ENCODE data around the gene TLR9. TPM values are rescaled to one million over a fixed set of nuclear protein-coding genes. Genes with fewer than 3 reads are reported as not detected.

The TLR9 gene
- total RNA-seq, 1 experiment from 2014 or later: not detected

DNA sequence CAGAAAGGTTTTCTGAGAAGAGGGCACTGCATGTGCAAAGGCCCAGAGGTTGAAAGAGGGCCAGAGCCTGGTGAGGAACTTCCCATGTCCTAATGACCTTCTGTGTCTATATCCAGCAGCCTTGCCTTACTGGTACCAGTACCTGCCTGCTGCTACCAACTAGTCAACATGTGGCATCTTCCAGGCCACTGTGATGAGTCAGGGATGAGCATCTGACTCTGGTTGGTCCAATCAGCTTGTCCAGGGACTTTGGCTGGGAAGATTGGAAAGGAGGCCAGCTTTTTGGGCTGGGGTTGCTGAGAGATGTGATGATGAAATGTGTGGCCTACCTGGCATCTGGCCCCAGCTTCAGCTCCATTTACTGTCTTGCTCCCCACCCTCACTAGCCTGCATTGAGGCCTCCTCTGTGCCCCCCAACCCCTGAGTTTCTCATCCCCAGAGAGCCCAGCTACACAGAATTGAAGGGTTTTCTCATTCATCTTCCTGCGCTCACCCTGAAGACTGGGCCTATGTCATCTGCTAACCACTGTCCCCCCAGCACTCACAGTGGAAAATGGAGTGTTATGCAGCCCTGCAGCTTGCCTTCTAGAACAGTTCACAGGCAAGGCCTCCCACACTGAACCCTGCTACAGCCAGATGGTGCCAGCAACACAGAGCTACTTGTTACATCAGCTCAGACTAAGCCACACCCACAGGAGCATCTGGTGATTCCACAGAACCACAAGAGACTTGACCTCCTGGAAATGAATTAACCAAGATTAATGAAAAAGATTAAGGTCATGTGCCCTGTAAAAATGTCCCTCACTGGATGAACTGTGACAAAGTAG, 14.8 kb upstream of the TLR9 start:
- DNase-seq: peak; percentile 55
- H3K36me3 ChIP-seq (replicated peaks; ENCODE audit: control insufficient read depth, insufficient read depth, low read length): no peaks in the 10 kb centered on the region
- no peak overlapping the region for H3K4me3 ChIP-seq (ENCODE audit: insufficient read depth, low read depth, low read length)
- H3K27me3 ChIP-seq (ENCODE audit: control insufficient read depth, insufficient read depth, low read length): peaks cover 10% of the 10 kb centered on the region

DNA sequence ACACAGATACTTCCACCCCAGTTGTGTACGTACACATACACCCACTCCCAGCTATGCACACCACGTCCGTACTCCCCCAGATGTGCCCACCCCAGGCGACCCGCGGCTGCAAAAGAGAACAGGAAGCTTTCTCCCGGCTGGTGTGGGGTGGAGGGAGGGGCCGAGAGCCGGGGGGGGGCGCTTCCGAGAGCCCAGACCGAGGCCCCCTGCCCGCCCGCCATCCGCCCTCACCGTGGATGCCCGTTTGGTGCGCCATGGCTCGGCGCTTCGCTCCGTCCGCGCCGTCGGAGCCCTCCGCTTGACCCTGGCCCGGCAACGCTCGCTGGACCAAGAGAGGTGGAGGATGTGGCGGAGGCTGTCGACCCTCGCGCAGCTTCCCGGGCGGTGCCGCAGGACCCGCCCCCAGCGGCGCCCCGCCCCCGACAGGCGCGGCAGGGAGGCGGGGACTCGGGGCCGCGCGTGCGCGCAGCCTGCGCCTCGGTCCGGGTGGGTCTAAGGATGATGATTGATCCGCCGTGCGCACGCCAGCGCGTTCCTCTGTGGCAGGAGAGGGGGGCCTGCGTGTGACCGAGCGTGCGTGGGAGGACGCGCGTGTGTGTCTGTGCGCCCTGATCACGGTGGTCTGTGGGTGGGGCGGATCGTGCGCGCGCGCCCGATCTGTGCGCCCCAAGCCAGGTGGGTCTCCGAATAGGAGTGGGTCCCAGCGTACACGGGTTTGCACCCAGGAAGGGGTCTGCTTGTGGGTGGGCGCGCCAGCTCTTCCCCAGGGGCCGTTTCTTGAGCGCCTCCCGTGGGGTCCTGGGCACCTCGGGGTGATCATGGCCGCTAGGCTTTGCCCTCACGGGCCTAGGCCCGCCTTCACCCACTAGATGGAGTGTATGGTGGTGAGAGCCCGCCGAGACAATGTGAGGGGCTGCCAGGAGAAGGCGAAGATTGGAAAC, 13.6 kb upstream of the TLR9 start, which contains the start of gene TWF2:
TSS of gene TWF2 (minus strand) at position 398 of the 941 bp plus-strand sequence. CDS start at position 256, 142 bp downstream.
- peaks cover 3% of the 10 kb centered on the region for H3K36me3 ChIP-seq (replicated peaks; ENCODE audit: control insufficient read depth, insufficient read depth, low read length)
- peak; percentile 99 for DNase-seq
- H3K4me3 ChIP-seq (ENCODE audit: insufficient read depth, low read depth, low read length): peak within 1 kb of the TSS; percentile 97
- no peaks in the 10 kb centered on the region; the same call in none of the 2 replicates for H3K27me3 ChIP-seq (ENCODE audit: control insufficient read depth, insufficient read depth, low read length)

DNA sequence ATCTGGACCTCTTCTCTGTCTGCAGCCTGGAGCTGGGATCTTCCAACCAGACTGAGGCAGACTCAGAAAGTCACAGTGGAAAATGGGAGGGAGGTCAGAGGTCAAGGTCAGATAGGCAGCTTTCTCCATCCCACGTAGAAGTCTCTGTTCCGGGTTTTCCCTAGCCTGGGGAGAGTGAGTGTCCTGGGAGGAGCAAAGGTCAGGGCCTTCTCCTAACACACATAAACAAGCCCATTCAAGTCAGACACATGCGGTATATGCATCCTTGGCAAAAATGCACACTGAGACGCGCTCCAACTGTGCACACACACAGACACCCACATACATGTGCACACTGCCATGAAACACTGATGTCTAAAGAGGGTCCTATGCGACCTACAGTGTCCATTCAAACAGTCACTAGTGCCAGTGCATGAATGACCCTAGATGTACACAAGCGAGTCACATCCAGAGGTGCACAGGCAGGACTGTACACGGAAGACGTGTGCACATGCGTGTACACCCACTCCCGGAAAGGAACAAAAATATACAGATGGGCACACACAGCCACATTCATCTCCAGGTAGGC, 12.8 kb upstream of the TLR9 start:
- peak; percentile 73 for DNase-seq
- Histone ChIP-seq H3K4me3 (ENCODE audit: insufficient read depth, low read depth, low read length) (peak overlapping the region; percentile 97), H3K36me3 (replicated peaks; ENCODE audit: control insufficient read depth, insufficient read depth, low read length) (peaks cover 3% of the 10 kb centered on the region), H3K27me3 (ENCODE audit: control insufficient read depth, insufficient read depth, low read length) (no peaks in the 10 kb centered on the region)

DNA sequence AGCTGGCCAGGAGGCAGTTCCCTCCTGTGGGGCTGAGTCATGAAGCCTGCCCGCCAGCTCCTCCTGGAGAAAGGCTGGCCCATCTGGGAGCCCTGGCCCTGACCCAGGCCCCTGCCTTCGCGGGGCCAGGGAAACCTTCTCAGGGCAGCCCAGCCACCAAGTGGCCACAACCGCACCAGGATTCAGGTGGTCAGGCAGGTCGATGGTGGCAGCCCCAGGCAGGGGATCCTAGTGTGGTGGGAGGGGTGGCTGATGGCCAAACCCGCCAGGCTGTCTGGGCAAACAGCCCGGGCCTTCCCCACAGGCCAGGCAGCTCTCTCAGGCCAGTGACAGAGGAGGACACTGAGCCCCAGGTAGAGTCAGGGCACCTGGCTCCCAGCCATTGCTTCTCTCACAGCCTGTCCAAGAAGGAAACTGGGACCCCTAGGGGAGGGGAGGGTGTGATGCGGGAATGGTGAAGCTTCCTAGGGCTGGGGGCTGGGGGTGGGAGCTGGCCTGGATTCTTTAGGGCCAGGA, 12.3 kb upstream of the TLR9 start:
- H3K4me3 ChIP-seq (ENCODE audit: insufficient read depth, low read depth, low read length): no peak overlapping the region
- peaks cover 3% of the 10 kb centered on the region for H3K36me3 ChIP-seq (replicated peaks; ENCODE audit: control insufficient read depth, insufficient read depth, low read length)
- no peaks in the 10 kb centered on the region for H3K27me3 ChIP-seq (ENCODE audit: control insufficient read depth, insufficient read depth, low read length)
- DNase-seq: peak; percentile 89

DNA sequence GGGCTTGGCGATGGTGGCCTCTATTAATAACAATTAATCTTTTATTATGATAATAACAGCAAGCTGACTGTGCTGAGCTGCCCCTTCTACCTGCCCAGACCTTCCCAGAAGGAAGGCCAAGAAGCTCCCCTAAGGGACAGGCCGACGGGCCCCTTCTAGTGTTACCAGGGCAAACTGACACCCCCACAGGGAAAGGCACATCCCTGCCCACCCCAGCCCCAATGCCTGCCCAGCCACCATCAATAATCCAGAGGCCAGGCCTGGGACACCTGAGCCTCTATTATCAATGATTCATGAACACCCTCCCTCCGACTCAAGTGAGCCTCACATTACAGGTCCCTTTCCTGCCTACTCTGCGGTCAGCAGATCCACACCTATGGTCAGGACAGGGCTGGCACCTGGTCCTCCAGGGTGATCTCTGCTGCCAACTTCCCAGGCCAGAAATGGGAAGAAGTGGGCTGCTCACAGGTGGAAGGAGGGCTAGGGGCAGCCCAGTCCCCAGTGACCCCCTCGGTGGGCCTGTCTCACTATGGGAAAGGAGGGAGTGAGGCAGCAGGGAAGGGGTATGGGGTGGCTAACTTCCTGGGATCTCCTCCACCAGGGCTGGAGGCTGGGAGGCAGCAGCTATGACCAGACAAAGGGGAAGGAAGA, 11.7 kb upstream of the TLR9 start:
- Histone ChIP-seq H3K27me3 (ENCODE audit: control insufficient read depth, insufficient read depth, low read length) (no peaks in the 10 kb centered on the region), H3K4me3 (ENCODE audit: insufficient read depth, low read depth, low read length) (no peak overlapping the region), H3K36me3 (replicated peaks; ENCODE audit: control insufficient read depth, insufficient read depth, low read length) (peaks cover 3% of the 10 kb centered on the region)
- DNase-seq: no peak

DNA sequence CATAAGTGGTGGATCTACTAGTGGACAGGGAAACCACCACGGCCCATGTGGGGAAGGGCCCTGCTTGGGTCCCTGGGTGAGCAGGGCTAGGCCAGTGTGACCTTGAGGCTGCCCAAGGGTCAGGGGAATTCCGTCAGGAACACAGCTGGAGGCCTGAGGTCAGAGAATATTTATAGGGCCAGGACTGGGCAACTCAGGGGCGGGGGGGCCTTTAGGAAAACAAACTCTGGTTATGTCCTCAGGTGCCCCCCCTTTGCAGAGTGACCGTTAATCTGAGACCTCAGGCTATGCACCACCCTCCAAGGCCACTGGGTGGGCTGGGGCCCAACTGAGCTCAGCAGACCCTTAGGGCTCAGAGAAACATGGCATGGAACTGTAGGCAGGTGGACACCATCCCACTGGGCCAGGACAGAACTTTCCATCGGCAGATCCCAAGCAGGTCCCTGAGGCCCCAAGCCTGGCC, 11.0 kb upstream of the TLR9 start:
- Histone ChIP-seq H3K4me3 (ENCODE audit: insufficient read depth, low read depth, low read length) (no peak overlapping the region), H3K27me3 (ENCODE audit: control insufficient read depth, insufficient read depth, low read length) (no peaks in the 10 kb centered on the region), H3K36me3 (replicated peaks; ENCODE audit: control insufficient read depth, insufficient read depth, low read length) (peaks cover 3% of the 10 kb centered on the region)
- peak; percentile 47 for DNase-seq

DNA sequence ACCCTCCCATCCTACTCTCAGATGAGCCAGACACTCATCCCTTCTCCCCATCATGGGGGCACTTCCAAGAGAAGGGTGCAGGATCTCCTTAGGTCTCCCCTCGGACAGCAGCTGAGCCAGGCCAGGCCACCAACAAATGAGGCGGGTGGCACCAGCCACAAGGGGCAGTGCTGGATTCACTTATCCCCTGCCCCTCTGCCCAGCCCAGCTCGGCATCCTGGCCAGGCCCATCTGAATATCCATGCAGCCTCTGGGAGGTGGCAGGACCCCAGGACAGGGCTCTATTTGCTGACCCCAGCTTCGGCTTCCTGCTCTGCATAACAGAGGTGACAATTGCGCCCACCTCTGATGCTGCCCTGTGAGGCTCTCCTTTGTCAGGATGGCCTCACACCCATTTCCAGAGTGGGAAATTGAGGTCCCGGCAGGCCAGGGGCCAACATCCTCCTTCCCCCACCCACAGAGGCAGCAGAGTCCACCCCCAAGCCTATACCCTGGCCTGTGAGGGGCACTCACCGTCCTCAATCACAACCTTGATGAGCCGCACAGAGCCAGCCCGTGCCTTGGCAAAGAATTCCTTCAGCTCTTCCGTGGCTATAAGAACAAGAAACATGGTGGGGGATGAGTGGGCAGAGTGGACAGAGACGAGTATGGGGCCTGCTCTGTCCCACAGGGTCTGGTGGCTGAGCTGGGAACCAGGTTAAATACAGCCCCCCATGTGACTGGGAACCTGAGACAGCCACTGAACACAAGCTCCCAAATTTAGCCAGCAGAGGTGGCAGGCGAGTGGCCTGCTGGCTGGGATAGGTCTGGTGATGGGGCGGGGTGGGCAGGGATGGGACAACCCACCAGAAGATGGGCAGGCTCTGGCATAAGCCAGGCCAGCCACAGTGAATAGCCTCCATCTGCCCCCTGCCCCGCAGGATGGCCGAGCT, 9.3 kb upstream of the TLR9 start:
- peak; percentile 61 for DNase-seq
- H3K4me3 ChIP-seq (ENCODE audit: insufficient read depth, low read depth, low read length): no peak overlapping the region
- H3K27me3 ChIP-seq (ENCODE audit: control insufficient read depth, insufficient read depth, low read length): no peaks in the 10 kb centered on the region

DNA sequence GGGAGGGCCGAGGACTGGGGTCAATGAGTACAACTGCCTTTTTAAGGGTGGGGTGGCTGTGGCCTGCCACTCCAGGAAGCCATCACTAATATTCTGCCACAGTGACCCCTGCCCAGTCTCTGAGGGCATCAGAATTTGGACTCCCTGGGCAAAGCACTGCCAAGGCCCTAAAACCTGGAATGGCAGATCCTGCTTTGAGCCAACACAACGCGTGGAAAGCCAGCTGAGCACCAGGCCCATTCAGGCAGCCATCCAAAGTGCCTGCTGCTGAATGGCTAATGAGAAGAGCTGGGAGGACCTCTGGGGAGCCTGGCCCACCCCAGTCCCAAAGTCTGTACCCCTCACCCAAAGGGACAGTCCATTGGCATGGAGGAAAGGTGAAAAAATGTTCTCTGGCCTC, 8.5 kb upstream of the TLR9 start:
- no peak overlapping the region for H3K4me3 ChIP-seq (ENCODE audit: insufficient read depth, low read depth, low read length)
- H3K36me3 ChIP-seq (replicated peaks; ENCODE audit: control insufficient read depth, insufficient read depth, low read length): peaks cover 14% of the 10 kb centered on the region
- DNase-seq: no peak
- H3K27me3 ChIP-seq (ENCODE audit: control insufficient read depth, insufficient read depth, low read length): no peaks in the 10 kb centered on the region

More for the DNA sequence above, 9.3 kb upstream of the TLR9 start:
- peaks cover 11% of the 10 kb centered on the region for H3K36me3 ChIP-seq (replicated peaks; ENCODE audit: control insufficient read depth, insufficient read depth, low read length)

DNA sequence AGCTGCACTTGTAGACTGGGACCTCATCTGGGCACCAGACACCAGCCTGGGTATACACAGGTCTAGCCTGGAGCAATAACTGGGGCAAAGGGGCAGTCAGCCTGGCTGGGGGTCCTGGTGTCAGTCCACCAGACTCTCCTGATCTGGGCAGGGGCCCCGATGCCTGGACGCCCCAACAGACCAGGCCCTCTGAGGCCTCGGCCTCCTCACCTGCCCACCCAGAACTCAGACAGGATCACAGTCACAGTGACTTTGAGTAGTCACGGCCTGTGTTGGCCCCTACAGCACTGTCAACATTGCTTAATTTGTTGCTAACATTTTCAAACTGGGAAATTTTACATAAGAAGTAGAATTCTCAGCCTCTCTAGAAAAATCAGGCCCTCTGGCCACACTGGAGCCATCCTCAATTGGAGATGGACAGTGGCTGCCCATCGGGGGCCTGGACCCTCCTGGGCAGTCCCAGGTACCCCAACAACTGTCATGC, 7.7 kb upstream of the TLR9 start:
- Histone ChIP-seq H3K4me3 (ENCODE audit: insufficient read depth, low read depth, low read length) (no peak overlapping the region), H3K36me3 (replicated peaks; ENCODE audit: control insufficient read depth, insufficient read depth, low read length) (peaks cover 14% of the 10 kb centered on the region), H3K27me3 (ENCODE audit: control insufficient read depth, insufficient read depth, low read length) (no peaks in the 10 kb centered on the region)
- DNase-seq: peak; percentile 30

DNA sequence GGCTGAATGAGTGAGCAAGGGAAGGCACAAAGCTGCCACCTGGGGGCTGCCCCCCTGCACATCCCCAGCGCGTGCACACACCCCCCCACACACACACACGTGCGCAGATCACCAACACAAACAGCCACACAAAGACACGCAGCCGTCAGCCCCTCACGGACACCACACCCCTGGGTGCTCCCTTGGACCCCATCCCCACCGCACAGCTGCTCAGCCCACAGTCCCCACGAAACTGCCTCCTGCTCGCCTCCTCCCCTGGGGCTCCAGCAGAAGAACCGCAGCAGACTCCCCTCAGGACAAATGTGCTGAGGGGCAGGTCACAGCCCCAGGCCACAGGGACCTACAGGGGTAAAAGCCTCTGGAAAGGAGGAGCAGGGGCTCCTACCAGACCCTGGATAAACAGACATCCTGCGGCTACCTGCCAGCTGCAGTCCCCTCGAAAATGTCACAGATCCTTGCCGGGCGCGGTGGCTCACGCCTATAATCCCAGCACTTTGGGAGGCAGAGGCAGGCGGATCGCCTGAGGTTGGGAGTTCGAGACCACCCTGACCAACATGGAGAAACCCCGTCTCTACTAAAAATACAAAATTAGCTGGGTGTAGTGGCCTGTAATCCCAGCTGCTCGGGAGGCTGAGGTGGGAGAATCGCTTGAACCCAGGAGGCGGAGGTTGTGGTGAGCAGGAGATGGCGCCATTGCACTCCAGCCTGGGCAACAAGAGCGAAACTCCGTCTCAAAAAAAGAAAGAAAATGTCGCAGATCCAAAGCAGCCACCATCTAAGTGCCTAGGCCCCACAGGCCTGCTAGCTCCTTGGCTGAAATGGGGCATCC, 7.0 kb upstream of the TLR9 start:
- peak; percentile 29 for DNase-seq
- peaks cover 14% of the 10 kb centered on the region for H3K36me3 ChIP-seq (replicated peaks; ENCODE audit: control insufficient read depth, insufficient read depth, low read length)
- H3K27me3 ChIP-seq (ENCODE audit: control insufficient read depth, insufficient read depth, low read length): no peaks in the 10 kb centered on the region
- H3K4me3 ChIP-seq (ENCODE audit: insufficient read depth, low read depth, low read length): no peak overlapping the region

DNA sequence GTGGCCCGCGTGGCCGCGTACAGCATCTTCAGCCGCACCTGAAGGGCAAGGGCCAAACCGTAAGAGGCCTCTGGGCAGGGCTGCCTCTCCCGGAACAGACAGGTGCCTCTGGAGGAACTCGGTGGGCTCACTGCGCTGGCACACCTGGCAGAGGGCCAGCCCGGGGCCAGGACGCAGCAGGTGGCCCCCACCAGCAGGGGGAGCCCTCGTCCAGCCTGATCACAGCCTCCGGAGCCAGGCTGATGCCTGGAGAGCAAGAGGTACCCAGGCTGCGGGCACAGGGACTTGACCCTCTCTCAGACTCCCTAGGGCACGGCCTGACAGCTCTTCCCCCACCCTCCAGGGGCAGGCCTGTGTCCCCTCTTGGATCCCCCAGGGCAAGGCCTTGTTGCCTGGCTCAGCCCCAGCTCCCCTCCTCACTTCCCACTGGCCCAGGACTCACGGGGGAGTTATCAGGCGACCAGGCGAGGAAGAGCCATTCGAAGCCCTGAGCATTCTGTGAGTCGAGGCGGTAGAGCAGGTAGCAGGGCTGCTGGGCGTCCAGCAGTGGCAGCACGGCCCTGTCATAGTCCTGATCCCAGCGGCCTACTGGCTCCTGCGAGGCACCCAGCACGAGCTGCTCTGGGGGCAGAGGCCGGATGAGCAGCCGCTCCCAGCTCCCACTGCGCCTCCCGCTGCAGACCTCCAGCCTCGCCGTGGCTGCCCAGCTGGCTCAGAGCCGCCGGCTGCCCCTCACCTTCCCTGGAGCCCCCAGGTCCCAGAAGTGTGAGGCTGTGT, 6.2 kb upstream of the TLR9 start:
- peaks cover 14% of the 10 kb centered on the region for H3K36me3 ChIP-seq (replicated peaks; ENCODE audit: control insufficient read depth, insufficient read depth, low read length)
- H3K4me3 ChIP-seq (ENCODE audit: insufficient read depth, low read depth, low read length): no peak overlapping the region
- DNase-seq: peak; percentile 95
- no peaks in the 10 kb centered on the region for H3K27me3 ChIP-seq (ENCODE audit: control insufficient read depth, insufficient read depth, low read length)

Data from H7 (cell line).